CD14-positive monocyte (primary cell): ENCODE data around the gene MORN1. TPM values are rescaled to one million over a fixed set of nuclear protein-coding genes. Genes with fewer than 3 reads are reported as not detected.
A peak's percentile ranks its signal among the peaks of the same experiment; 100 is the strongest.

Source experiments
- DNase-seq, 3 donors: peaks; one replicate each; pipeline ENCODE4 v3.0.0-alpha.2; 2011 to 2022
- H2AFZ ChIP-seq: 2 replicates; pipeline ENCODE4 v1.6.0; 2012; ENCODE audit warnings: mild to moderate bottlenecking, low read depth, low read length, inconsistent platforms; ENCODE audit not compliant: insufficient read depth, poor library complexity, severe bottlenecking
- H3K27ac ChIP-seq, 2 donors: 1 replicate in 1 of 2; 2 replicates in 1 of 2; pipeline ENCODE4 v1.5.1; 2012 to 2013; ENCODE audit warnings: low read length in 2 of 2, control low read depth in 1 of 2, inconsistent platforms in 1 of 2, low read depth in 1 of 2, mild to moderate bottlenecking in 1 of 2
- H3K27me3 ChIP-seq, 2 donors: one replicate each; pipeline versions ENCODE4 v1.6.0 to v1.6.1; 2011 to 2013; ENCODE audit warnings: low read length in 2 of 2; ENCODE audit not compliant: control insufficient read depth in 2 of 2, insufficient read depth in 2 of 2
- H3K36me3 ChIP-seq, 2 donors: replicated peaks in 1 of 2; 1 replicate in 1 of 2; 2 replicates in 1 of 2; pipeline versions ENCODE4 v1.5.1 to v1.6.1; 2012 to 2013; ENCODE audit warnings: low read length in 2 of 2, control low read depth in 1 of 2, inconsistent platforms in 1 of 2, mild to moderate bottlenecking in 1 of 2; ENCODE audit not compliant: insufficient read depth in 2 of 2, control insufficient read depth in 1 of 2
- H3K4me1 ChIP-seq, 2 donors: 1 replicate in 1 of 2; 2 replicates in 1 of 2; pipeline versions ENCODE4 v1.5.1 to v1.6.1; 2012 to 2013; ENCODE audit warnings: low read length in 2 of 2, control low read depth in 1 of 2, inconsistent platforms in 1 of 2, mild to moderate bottlenecking in 1 of 2, moderate library complexity in 1 of 2; ENCODE audit not compliant: insufficient read depth in 2 of 2, control insufficient read depth in 1 of 2
- H3K4me2 ChIP-seq: replicated peaks from 2 replicates; pipeline ENCODE3; 2012; ENCODE audit warnings: low read length, moderate library complexity, mild to moderate bottlenecking; ENCODE audit not compliant: poor library complexity, severe bottlenecking; ENCODE audit errors: extremely low read depth
- H3K4me3 ChIP-seq, 3 experiments: fragments of 200-600 bp in 1 of 3; sonication (generic) in 1 of 3; replicated peaks in 1 of 3; 1 replicate in 2 of 3; 2 replicates in 1 of 3; pipeline ENCODE4 v1.5.1; 2011 to 2013; ENCODE audit warnings: low read length in 3 of 3, mild to moderate bottlenecking in 3 of 3, control low read depth in 2 of 3, low read depth in 2 of 3, inconsistent platforms in 1 of 3, moderate library complexity in 1 of 3
- H3K79me2 ChIP-seq: 2 replicates; pipeline ENCODE4 v1.6.0; 2012; ENCODE audit warnings: mild to moderate bottlenecking, control low read depth, inconsistent platforms, low read length, moderate library complexity; ENCODE audit not compliant: insufficient read depth
- H3K9ac ChIP-seq: 2 replicates; pipeline ENCODE4 v1.6.0; 2017; ENCODE audit warnings: low read length, mild to moderate bottlenecking; ENCODE audit not compliant: insufficient read depth, poor library complexity, severe bottlenecking
- H3K9me3 ChIP-seq, 2 donors: replicated peaks in 1 of 2; 1 replicate in 1 of 2; 2 replicates in 1 of 2; pipeline versions ENCODE4 v1.5.1 to v1.6.1; 2012 to 2013; ENCODE audit warnings: low read length in 2 of 2, control low read depth in 1 of 2; ENCODE audit not compliant: control insufficient read depth in 1 of 2, insufficient read depth in 1 of 2
- H4K20me1 ChIP-seq: 2 replicates; pipeline ENCODE4 v1.6.0; 2012; ENCODE audit warnings: mild to moderate bottlenecking, low read length, control low read depth, moderate library complexity; ENCODE audit not compliant: insufficient read depth
- H3K27ac Mint-ChIP-seq, 7 donors: one replicate each; pipeline ENCODE4 v1.8.0; 2020; ENCODE audit warnings: mild to moderate bottlenecking in 7 of 7, mixed read lengths in 7 of 7, moderate library complexity in 6 of 7, inconsistent platforms in 2 of 7
- H3K27me3 Mint-ChIP-seq, 3 donors: one replicate each; pipeline ENCODE4 v1.8.0; 2021 to 2022; ENCODE audit warnings: low read depth in 3 of 3, mild to moderate bottlenecking in 3 of 3, mixed read lengths in 3 of 3, moderate library complexity in 3 of 3, inconsistent platforms in 1 of 3
- H3K36me3 Mint-ChIP-seq, 2 donors: one replicate each; pipeline ENCODE4 v1.8.0; 2020; ENCODE audit warnings: mixed read lengths in 2 of 2, inconsistent platforms in 1 of 2, mild to moderate bottlenecking in 1 of 2
- H3K4me1 Mint-ChIP-seq: one replicate; pipeline ENCODE4 v1.8.0; 2020; ENCODE audit warnings: mild to moderate bottlenecking, mixed read lengths
- H3K4me3 Mint-ChIP-seq, 2 donors: one replicate each; pipeline ENCODE4 v1.8.0; 2020; ENCODE audit warnings: mild to moderate bottlenecking in 2 of 2, mixed read lengths in 2 of 2, moderate library complexity in 1 of 2
- H3K9me3 Mint-ChIP-seq, 7 donors: one replicate each; pipeline ENCODE4 v1.8.0; 2020 to 2022; ENCODE audit warnings: mixed read lengths in 7 of 7, mild to moderate bottlenecking in 6 of 7, moderate library complexity in 6 of 7, inconsistent platforms in 2 of 7
- WGBS: methylation state at CpG from one replicate; pipeline ENCODE4 v1.1.5; 2013; ENCODE audit warnings: missing lambda C conversion rate; ENCODE audit not compliant: insufficient coverage; 5-methylcytosine and 5-hydroxymethylcytosine counted together
- intact Hi-C, 2 donors: fragments of 100-400 bp; cut with micrococcal nuclease; formaldehyde crosslinking; loops; one replicate each; pipeline versions ENCODE4 v1.15.0 to v1.15.1; 2023
- polyA plus RNA-seq, 3 donors: library from polyadenylated mRNA; depleted of rRNA in 1 of 3; unstranded in 2 of 3; stranded (reverse) in 1 of 3; fragments of 300-500 nt in 2 of 3; fragments of >200 nt in 1 of 3; fragmentation: Illumina TruSeq in 2 of 3; gene quantifications; 1 replicate in 2 of 3; 2 replicates in 1 of 3; pipeline ENCODE4 v1.2.3, GENCODE V29; 2012 to 2021
- TF ChIP-seq, protein P1 (sequence below): fragments of 200-600 bp; IDR thresholded peaks from one replicate; pipeline ENCODE4 v1.8.0; 2022; ENCODE audit warnings: antibody characterized with exemption, mild to moderate bottlenecking

The MORN1 gene
- polyA plus RNA-seq, 3 donors = 1.5 to 3.0 (median 1.7) TPM

GRCh38 chr1:2404142-2404889 lies 13.0 kb upstream of the MORN1 start:
- H3K27ac Mint-ChIP-seq = peak overlapping the region in 1 of 7 donors; percentile 37
- TF ChIP-seq, protein P1, sequence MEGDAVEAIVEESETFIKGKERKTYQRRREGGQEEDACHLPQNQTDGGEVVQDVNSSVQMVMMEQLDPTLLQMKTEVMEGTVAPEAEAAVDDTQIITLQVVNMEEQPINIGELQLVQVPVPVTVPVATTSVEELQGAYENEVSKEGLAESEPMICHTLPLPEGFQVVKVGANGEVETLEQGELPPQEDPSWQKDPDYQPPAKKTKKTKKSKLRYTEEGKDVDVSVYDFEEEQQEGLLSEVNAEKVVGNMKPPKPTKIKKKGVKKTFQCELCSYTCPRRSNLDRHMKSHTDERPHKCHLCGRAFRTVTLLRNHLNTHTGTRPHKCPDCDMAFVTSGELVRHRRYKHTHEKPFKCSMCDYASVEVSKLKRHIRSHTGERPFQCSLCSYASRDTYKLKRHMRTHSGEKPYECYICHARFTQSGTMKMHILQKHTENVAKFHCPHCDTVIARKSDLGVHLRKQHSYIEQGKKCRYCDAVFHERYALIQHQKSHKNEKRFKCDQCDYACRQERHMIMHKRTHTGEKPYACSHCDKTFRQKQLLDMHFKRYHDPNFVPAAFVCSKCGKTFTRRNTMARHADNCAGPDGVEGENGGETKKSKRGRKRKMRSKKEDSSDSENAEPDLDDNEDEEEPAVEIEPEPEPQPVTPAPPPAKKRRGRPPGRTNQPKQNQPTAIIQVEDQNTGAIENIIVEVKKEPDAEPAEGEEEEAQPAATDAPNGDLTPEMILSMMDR = no peak
- H3K27me3 Mint-ChIP-seq = no peaks in the 10 kb centered on the region
- H3K9me3 ChIP-seq = no peaks in the 10 kb centered on the region
- H3K27me3 ChIP-seq = no peaks in the 10 kb centered on the region
- H3K79me2 ChIP-seq = peaks cover 8% of the 10 kb centered on the region
- H3K27ac ChIP-seq = no peak overlapping the region
- no peak for DNase-seq
- intact Hi-C loops = no loop called here
- H3K36me3 Mint-ChIP-seq = peaks cover 59 to 84% of the 10 kb centered on the region in 2 donors
- H3K36me3 ChIP-seq = peaks cover 53 to 66% of the 10 kb centered on the region in 2 donors
- no peaks in the 10 kb centered on the region for H3K4me1 Mint-ChIP-seq
- no peaks in the 10 kb centered on the region for H3K9me3 Mint-ChIP-seq
- H3K4me3 ChIP-seq = no peak overlapping the region
- H4K20me1 ChIP-seq = peaks cover 53% of the 10 kb centered on the region
- H3K9ac ChIP-seq = no peak overlapping the region
- WGBS = 93% methylated on average over 29 of the region's 29 CpGs
- no peaks in the 10 kb centered on the region for H3K4me1 ChIP-seq
- no peak overlapping the region for H3K4me2 ChIP-seq
- H2AFZ ChIP-seq = no peak overlapping the region
- H3K4me3 Mint-ChIP-seq = no peak overlapping the region

DNA sequence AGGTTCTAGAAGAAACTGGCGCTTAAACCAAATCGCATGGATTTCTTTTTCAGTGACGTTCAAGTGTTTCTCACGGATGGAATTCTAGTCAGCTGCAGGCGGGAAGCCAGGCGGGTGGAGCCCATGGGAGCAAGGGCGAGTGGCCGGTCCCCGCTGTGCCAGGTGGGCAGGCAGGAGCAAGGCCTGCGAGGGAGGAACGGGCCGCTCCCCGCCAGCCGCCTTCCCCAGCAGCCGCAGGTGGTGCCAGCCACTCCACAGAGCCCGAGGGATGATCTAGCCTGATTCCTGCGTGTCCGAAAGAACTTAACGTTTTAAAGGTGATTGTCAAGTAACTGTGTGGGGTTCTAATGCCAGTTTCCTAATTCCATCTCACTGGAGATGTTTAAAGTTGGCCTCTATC lies 11.9 kb upstream of the MORN1 start:
- peak overlapping the region in 1 of 7 donors; percentile 1 for H3K27ac Mint-ChIP-seq
- H3K4me1 ChIP-seq = no peaks in the 10 kb centered on the region
- no peaks in the 10 kb centered on the region for H3K9me3 ChIP-seq
- H3K4me3 Mint-ChIP-seq = no peak overlapping the region
- WGBS = 97% methylated on average over 15 of the region's 19 CpGs
- H3K4me3 ChIP-seq = no peak overlapping the region
- H3K27ac ChIP-seq = no peak overlapping the region
- no peaks in the 10 kb centered on the region for H3K27me3 Mint-ChIP-seq
- H3K4me1 Mint-ChIP-seq = no peaks in the 10 kb centered on the region
- TF ChIP-seq, protein P1 = no peak
- H3K9me3 Mint-ChIP-seq = no peaks in the 10 kb centered on the region
- H3K4me2 ChIP-seq = no peak overlapping the region
- DNase-seq = no peak
- no peak overlapping the region for H2AFZ ChIP-seq
- intact Hi-C loops = no loop called here
- no peaks in the 10 kb centered on the region for H3K27me3 ChIP-seq
- peaks cover 69 to 89% of the 10 kb centered on the region in 2 donors for H3K36me3 Mint-ChIP-seq
- H3K9ac ChIP-seq = no peak overlapping the region
- H4K20me1 ChIP-seq = peaks cover 61% of the 10 kb centered on the region
- H3K79me2 ChIP-seq = peaks cover 8% of the 10 kb centered on the region
- H3K36me3 ChIP-seq = peaks cover 62 to 76% of the 10 kb centered on the region in 2 donors
